Measurements from ENCODE around the gene HPGDS.

- no peak for TF ChIP-seq EZH2 (IDR thresholded peaks at IDR 0.05; ENCODE audit: borderline replicate concordance, low read length)
- no peak for TF ChIP-seq CTCF (conservative IDR thresholded peaks at IDR 0.05 in 1 of 2, IDR thresholded peaks at IDR 0.05 in 1 of 2; ENCODE audit: extremely low read depth in 1 of 2, insufficient read depth in 1 of 2, low read depth in 1 of 2, low read length in 2 of 2)
Observed at GRCh38 chr4:94256144-94256783, 86.4 kb downstream of the HPGDS start.

All from mammary epithelial cell (primary cell).